WI38 (cell line): ENCODE data around the gene EVC.

ENCODE experiments used
- H3K4me3 ChIP-seq: 2 replicates; pipeline ENCODE4 v1.5.1; 2011; ENCODE audit warnings: low read depth, mild to moderate bottlenecking, control low read depth, low read length
- CTCF ChIP-seq: IDR thresholded peaks from 2 replicates; pipeline ENCODE4 v1.5.1; 2012; ENCODE audit warnings: low read depth, mild to moderate bottlenecking, control low read depth, low read length

Gene EVC

GRCh38 chr4:5857199-5857598, 146.2 kb downstream of the EVC start:
- no peak for TF ChIP-seq CTCF
- no peak overlapping the region for H3K4me3 ChIP-seq

DNA sequence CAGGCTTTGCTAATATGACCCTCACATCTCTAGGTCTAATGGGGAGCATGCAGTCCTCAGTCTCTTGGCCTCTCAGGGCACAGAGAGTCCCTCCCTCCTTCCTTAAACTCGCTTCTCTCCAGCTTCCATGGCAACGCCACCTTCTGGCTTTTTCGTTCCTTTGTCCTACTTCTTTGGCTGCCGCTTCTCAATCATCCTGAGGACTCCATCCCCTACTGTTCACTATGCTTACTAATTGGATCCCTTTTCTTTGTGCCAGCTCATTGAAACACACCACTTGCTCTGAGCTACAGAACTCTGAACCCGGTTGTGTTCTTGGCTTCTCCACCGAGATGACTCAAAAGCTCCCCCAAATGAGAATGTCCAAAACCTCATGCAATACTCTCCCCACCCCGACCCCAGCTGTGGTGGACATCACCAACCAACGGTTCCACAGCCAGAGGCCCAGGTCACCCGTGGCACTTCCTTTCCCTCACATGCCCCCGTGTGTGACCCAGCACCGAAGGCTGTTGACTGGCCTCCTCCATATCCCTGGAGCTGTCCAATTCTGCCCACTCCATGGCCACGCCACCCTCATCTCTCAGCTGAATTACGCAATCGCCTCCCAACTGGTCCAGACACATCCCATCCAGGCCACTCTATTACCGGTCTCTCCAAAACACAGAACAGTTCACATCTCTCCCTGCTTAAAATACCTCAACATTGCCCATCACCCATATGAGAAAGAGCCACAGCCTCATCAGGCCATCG, 147.2 kb downstream of the EVC start:
- TF ChIP-seq CTCF = no peak
- no peak overlapping the region for H3K4me3 ChIP-seq

- no peak overlapping the region for H3K4me3 ChIP-seq
- TF ChIP-seq CTCF = no peak
These were observed 152.6 kb downstream of the EVC start for GRCh38 chr4:5863461-5864113.
